Astrocyte of the cerebellum (primary cell): ENCODE results near the gene KLB.

ENCODE experiments used
- DNase-seq: peaks from one replicate; pipeline ENCODE4 v3.0.0-alpha.2; 2011; ENCODE audit warnings: low read depth
- H3K4me3 ChIP-seq: 2 replicates; pipeline ENCODE4 v1.5.1; 2011; ENCODE audit warnings: mild to moderate bottlenecking, low read depth, low read length, moderate library complexity
- in situ Hi-C: cut with HindIII; loops from 2 replicates; pipeline ENCODE4 v1.10.0; 2017; ENCODE audit warnings: low sequenced_read_pairs
- TF ChIP-seq, protein P1 (sequence below): IDR thresholded peaks from 2 replicates; pipeline ENCODE4 v1.5.1; 2012; ENCODE audit warnings: low read length, low read depth, moderate library complexity, mild to moderate bottlenecking; ENCODE audit errors: missing control alignments

KLB gene

DNA sequence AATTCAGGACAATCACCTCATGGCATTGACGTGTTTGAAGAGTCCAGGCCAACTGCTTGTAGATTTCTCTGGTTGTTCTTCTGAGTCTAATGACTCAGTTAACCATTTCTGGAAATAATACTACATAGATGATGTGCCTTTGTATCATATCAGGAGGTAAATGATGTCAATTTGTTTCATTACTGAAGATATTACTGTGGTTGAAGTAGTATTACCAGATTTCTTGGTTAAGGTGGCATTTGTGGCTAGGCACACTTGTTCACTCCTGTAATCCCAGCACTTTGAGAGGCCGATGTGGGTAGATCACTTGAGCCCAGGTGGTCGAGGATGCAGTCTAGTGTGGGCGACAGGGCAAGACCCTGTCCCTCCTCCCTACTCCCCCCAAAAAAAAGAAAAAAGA, 36.3 kb downstream of the KLB start:
- TF ChIP-seq, protein P1, sequence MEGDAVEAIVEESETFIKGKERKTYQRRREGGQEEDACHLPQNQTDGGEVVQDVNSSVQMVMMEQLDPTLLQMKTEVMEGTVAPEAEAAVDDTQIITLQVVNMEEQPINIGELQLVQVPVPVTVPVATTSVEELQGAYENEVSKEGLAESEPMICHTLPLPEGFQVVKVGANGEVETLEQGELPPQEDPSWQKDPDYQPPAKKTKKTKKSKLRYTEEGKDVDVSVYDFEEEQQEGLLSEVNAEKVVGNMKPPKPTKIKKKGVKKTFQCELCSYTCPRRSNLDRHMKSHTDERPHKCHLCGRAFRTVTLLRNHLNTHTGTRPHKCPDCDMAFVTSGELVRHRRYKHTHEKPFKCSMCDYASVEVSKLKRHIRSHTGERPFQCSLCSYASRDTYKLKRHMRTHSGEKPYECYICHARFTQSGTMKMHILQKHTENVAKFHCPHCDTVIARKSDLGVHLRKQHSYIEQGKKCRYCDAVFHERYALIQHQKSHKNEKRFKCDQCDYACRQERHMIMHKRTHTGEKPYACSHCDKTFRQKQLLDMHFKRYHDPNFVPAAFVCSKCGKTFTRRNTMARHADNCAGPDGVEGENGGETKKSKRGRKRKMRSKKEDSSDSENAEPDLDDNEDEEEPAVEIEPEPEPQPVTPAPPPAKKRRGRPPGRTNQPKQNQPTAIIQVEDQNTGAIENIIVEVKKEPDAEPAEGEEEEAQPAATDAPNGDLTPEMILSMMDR = no peak
- no peak for DNase-seq
- in situ Hi-C loops = no loop called here
- H3K4me3 ChIP-seq = no peak overlapping the region

DNA sequence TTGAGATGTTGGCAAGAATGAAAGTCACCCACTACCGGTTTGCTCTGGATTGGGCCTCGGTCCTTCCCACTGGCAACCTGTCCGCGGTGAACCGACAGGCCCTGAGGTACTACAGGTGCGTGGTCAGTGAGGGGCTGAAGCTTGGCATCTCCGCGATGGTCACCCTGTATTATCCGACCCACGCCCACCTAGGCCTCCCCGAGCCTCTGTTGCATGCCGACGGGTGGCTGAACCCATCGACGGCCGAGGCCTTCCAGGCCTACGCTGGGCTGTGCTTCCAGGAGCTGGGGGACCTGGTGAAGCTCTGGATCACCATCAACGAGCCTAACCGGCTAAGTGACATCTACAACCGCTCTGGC, 39.7 kb downstream of the KLB start:
- DNase-seq = no peak
- TF ChIP-seq, protein P1 = no peak
- peak overlapping the region; percentile 33 for H3K4me3 ChIP-seq
- in situ Hi-C loops = no loop called here

DNA sequence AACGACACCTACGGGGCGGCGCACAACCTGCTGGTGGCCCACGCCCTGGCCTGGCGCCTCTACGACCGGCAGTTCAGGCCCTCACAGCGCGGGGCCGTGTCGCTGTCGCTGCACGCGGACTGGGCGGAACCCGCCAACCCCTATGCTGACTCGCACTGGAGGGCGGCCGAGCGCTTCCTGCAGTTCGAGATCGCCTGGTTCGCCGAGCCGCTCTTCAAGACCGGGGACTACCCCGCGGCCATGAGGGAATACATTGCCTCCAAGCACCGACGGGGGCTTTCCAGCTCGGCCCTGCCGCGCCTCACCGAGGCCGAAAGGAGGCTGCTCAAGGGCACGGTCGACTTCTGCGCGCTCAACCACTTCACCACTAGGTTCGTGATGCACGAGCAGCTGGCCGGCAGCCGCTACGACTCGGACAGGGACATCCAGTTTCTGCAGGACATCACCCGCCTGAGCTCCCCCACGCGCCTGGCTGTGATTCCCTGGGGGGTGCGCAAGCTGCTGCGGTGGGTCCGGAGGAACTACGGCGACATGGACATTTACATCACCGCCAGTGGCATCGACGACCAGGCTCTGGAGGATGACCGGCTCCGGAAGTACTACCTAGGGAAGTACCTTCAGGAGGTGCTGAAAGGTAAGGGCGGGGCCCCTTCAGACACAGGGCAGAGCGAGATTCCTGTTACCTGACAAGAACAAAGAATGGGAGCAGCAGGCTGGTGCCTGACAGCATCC, 40.3 kb downstream of the KLB start:
- peak overlapping the region; percentile 33 for H3K4me3 ChIP-seq
- DNase-seq = peak; percentile 11
- TF ChIP-seq, protein P1 = peak; percentile 31
- in situ Hi-C loops = no loop called here

DNA sequence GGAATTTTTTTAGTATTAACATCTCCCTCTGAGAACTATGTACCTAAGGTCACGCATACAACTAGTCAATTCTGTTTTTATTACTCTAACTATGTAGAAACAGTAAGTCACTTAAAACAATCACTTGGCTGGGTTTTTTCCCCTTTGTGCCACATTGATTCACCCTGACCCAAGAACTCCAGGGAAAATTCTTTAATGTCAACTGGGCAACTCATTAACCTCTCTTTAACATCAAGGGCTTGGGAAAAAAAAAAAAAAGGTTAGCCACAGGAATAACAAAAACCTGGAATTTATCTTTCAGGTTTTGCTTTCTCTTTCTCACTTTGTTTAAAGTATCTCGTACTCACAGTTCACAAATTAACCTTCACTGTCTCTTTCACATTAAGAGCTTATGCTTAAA, 43.9 kb downstream of the KLB start:
- TF ChIP-seq, protein P1 = no peak
- in situ Hi-C loops = no loop called here
- no peak for DNase-seq
- no peak overlapping the region for H3K4me3 ChIP-seq

DNA sequence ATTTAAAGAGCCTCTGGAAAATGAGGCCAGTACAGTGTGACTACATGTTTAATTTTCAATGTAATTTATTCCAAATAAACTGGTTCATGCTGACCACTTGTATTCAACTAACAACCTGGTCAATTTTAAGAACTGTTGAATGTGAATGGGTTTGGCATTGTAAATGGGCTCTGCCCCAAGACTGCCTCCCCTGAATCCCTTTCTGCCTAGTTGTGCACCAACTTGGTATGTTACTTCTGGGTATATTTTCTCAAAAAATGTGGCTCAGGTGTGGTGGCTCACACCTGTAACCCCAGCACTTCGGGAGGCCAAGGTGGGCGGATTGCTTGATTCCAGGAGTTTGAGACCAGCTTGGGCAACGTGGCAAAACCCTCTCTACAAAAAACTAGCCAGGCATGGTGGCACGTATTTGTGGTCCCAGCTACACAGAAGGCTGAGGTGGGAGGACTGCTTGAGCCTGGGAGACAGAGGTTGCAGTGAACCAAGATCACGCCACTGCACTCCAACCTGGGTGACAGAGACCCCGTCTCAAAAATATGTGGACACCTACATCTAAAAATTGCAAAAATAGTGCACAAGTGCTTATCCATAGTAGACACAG, 44.8 kb downstream of the KLB start:
- no peak for DNase-seq
- in situ Hi-C loops = no loop called here
- TF ChIP-seq, protein P1 = no peak
- no peak overlapping the region for H3K4me3 ChIP-seq

DNA sequence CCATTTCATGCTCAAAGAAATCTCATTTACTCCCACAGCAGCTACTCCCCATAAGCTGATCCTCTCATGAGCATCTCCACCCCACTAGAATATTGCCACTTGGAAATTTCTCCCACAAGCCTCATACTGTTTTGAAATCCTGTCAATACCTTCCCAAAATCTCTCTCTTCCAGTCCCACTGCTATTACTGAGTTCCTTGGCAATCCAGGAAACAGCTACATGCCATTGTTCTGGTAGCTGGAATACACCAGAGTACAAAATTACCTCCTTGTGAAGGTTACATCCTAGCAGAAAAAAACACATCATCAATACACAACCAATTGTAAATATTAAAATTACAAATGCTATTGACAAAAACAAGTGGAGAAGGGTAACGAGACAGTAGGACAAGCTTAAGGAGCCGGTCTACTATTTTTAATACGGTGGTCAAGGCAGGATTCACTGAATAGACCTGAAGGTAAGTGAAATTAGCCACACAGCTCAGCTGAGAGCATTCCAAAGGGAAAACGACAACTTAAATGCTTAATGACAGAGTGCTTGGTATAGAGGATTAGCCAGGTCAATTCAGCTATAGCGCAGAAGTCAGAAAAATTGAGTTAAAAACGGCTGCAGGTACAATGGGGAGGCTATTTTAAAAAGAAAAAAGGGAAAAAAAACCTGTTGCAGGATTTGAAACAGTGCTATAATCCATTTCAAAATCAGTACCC, 45.6 kb downstream of the KLB start:
- no peak overlapping the region for H3K4me3 ChIP-seq
- TF ChIP-seq, protein P1 = no peak
- in situ Hi-C loops = no loop called here

More for the DNA sequence above, 45.6 kb downstream of the KLB start:
- DNase-seq = no peak
